ENCODE data around the gene NDUFA5.
A peak's percentile ranks its signal among the peaks of the same experiment; 100 is the strongest.

NDUFA5 gene

GRCh38 chr7:123502201-123502600 lies 55.4 kb downstream of the NDUFA5 start:
- no peak for DNase-seq (ENCODE audit: low spot score)

GRCh38 chr7:123500878-123501489 lies 56.6 kb downstream of the NDUFA5 start:
- no peak for DNase-seq (ENCODE audit: low spot score)

- no peak for DNase-seq (ENCODE audit: low spot score)
These were observed 58.2 kb downstream of the NDUFA5 start for GRCh38 chr7:123499211-123499970.

GRCh38 chr7:123498601-123499000 lies 59.0 kb downstream of the NDUFA5 start:
- no peak for DNase-seq (ENCODE audit: low spot score)

GRCh38 chr7:123498031-123498430 lies 59.6 kb downstream of the NDUFA5 start:
- DNase-seq (ENCODE audit: low spot score), result no peak

- DNase-seq (ENCODE audit: low spot score), result peak; percentile 74
These were observed 63.3 kb downstream of the NDUFA5 start for GRCh38 chr7:123494193-123494796.

GRCh38 chr7:123492485-123492884 lies 65.1 kb downstream of the NDUFA5 start:
- no peak for DNase-seq (ENCODE audit: low spot score)
